Lower lobe of right lung (tissue), 2 donors: ENCODE measurements around the gene EIF3M. TPM values are rescaled to one million over a fixed set of nuclear protein-coding genes. Genes with fewer than 3 reads are reported as not detected.
"Not testable (repeated sequence)": the region's sequence is repeated elsewhere in the genome, so short reads cannot be mapped to it uniquely, and the experiment has no call there.

ENCODE experiments used
- ATAC-seq, 2 donors: fragments of 200-7000 bp; cut with Tn5 transposase; one replicate each; pipeline ENCODE4 v1.9.1; 2020 to 2022; ENCODE audit warnings: mild to moderate bottlenecking in 2 of 2, moderate library complexity in 2 of 2
- DNase-seq: peaks from one replicate; pipeline ENCODE4 v3.0.0-alpha.2; 2020
- H3K27ac ChIP-seq: fragments of 200-600 bp; one replicate; pipeline ENCODE4 v1.8.0; 2022
- H3K27me3 ChIP-seq: fragments of 200-600 bp; one replicate; pipeline ENCODE4 v1.8.0; 2022; ENCODE audit warnings: low read depth
- H3K36me3 ChIP-seq: fragments of 200-600 bp; one replicate; pipeline ENCODE4 v1.8.0; 2022; ENCODE audit warnings: mild to moderate bottlenecking
- H3K4me1 ChIP-seq: fragments of 200-600 bp; one replicate; pipeline ENCODE4 v1.8.0; 2022
- H3K4me3 ChIP-seq: fragments of 200-600 bp; one replicate; pipeline ENCODE4 v1.8.0; 2022; ENCODE audit warnings: mild to moderate bottlenecking
- H3K9me3 ChIP-seq: fragments of 200-600 bp; one replicate; pipeline ENCODE4 v1.8.0; 2022
- CTCF ChIP-seq: fragments of 200-600 bp; IDR thresholded peaks from one replicate; pipeline ENCODE4 v1.8.0; 2022; ENCODE audit warnings: antibody characterized with exemption, mild to moderate bottlenecking
- intact Hi-C: fragments of 100-400 bp; cut with DNase I; formaldehyde crosslinking; loops from one replicate; pipeline ENCODE4 v1.11.0; 2022
- total RNA-seq: library from RNA; stranded (reverse); fragmentation: NEBNext Ultra II Directional; extraction: Animal tissue kit (Norgen Biotek cat#: 25700); gene quantifications from one replicate; pipeline ENCODE4 v1.2.1, GENCODE V29; 2021
- donor health status: DM: no; HTN: yes; CAD: no; lungs with severe emphysema.

The EIF3M gene
- total RNA-seq, 1 donor from 2014 or later = 162 TPM

- Histone ChIP-seq H3K27ac (no peak overlapping the region), H3K4me1 (peaks cover 35% of the 10 kb centered on the region), H3K9me3 (no peaks in the 10 kb centered on the region), H3K36me3 (peaks cover 36% of the 10 kb centered on the region), H3K27me3 (no peaks in the 10 kb centered on the region), H3K4me3 (no peak overlapping the region)
- no peak for ATAC-seq
- no peak for DNase-seq
- intact Hi-C loops = no loop called here
- TF ChIP-seq CTCF = no peak
These were observed 3.1 kb downstream of the EIF3M start for GRCh38 chr11:32586576-32587190.

- DNase-seq (no peak), ATAC-seq (no peak)
- Histone ChIP-seq H3K4me3 (no peak overlapping the region), H3K27me3 (no peaks in the 10 kb centered on the region), H3K36me3 (peaks cover 99% of the 10 kb centered on the region), H3K27ac (no peak overlapping the region), H3K9me3 (no peaks in the 10 kb centered on the region), H3K4me1 (no peaks in the 10 kb centered on the region)
- intact Hi-C loops = no loop called here
- no peak for TF ChIP-seq CTCF
These were observed 10.6 kb downstream of the EIF3M start for GRCh38 chr11:32594272-32594671.

- H3K4me1 ChIP-seq, H3K27me3 ChIP-seq, DNase-seq, H3K9me3 ChIP-seq, intact Hi-C loops, H3K27ac ChIP-seq, H3K4me3 ChIP-seq, ATAC-seq: not testable (repeated sequence)
- peaks cover 98% of the 10 kb centered on the region for H3K36me3 ChIP-seq
These were observed 12.5 kb downstream of the EIF3M start for GRCh38 chr11:32596114-32596513.

- H3K4me1 ChIP-seq = no peaks in the 10 kb centered on the region
- H3K36me3 ChIP-seq = peaks cover 98% of the 10 kb centered on the region
- ATAC-seq (no peak), DNase-seq (no peak)
- TF ChIP-seq CTCF = no peak
- no peak overlapping the region for H3K27ac ChIP-seq
- H3K27me3 ChIP-seq = no peaks in the 10 kb centered on the region
- H3K9me3 ChIP-seq = no peaks in the 10 kb centered on the region
- no peak overlapping the region for H3K4me3 ChIP-seq
- intact Hi-C loops = no loop called here
These were observed 14.3 kb downstream of the EIF3M start for GRCh38 chr11:32597921-32598320.

GRCh38 chr11:32602657-32603415 is 19.2 kb downstream of the EIF3M start:
- intact Hi-C loops = no loop called here
- H3K4me3 ChIP-seq = no peak overlapping the region
- H3K9me3 ChIP-seq = no peaks in the 10 kb centered on the region
- no peak for ATAC-seq
- no peak overlapping the region for H3K27ac ChIP-seq
- no peaks in the 10 kb centered on the region for H3K4me1 ChIP-seq
- DNase-seq = no peak
- H3K36me3 ChIP-seq = peaks cover 83% of the 10 kb centered on the region
- no peaks in the 10 kb centered on the region for H3K27me3 ChIP-seq
- TF ChIP-seq CTCF = no peak

GRCh38 chr11:32606220-32606619 is 22.6 kb downstream of the EIF3M start:
- peaks cover 51% of the 10 kb centered on the region for H3K36me3 ChIP-seq

GRCh38 chr11:32608826-32609225 is 25.2 kb downstream of the EIF3M start:
- H3K27ac ChIP-seq, ATAC-seq: not testable (repeated sequence)

More at GRCh38 chr11:32606220-32606619, 22.6 kb downstream of the EIF3M start:
- H3K4me1 ChIP-seq = no peaks in the 10 kb centered on the region
- no peak overlapping the region for H3K4me3 ChIP-seq
- H3K27ac ChIP-seq = no peak overlapping the region
- no peak for TF ChIP-seq CTCF
- no peak for DNase-seq
- intact Hi-C loops = no loop called here
- H3K27me3 ChIP-seq = no peaks in the 10 kb centered on the region
- no peaks in the 10 kb centered on the region for H3K9me3 ChIP-seq
- ATAC-seq = no peak

More at GRCh38 chr11:32608826-32609225, 25.2 kb downstream of the EIF3M start:
- H3K4me3 ChIP-seq, intact Hi-C loops, DNase-seq, H3K9me3 ChIP-seq, H3K4me1 ChIP-seq, H3K27me3 ChIP-seq: not testable (repeated sequence)
- peaks cover 25% of the 10 kb centered on the region for H3K36me3 ChIP-seq
